Gastrocnemius medialis (tissue), 4 donors: ENCODE results near the gene SERPINB13. TPM values are rescaled to one million over a fixed set of nuclear protein-coding genes. Genes with fewer than 3 reads are reported as not detected.

Experiments
- ATAC-seq, 2 donors: fragments of 150-250 bp; one replicate each; pipeline ENCODE4 v1.9.1; 2016
- DNase-seq, 2 donors: peaks; one replicate each; pipeline ENCODE4 v3.0.0-alpha.2; 2019
- H3K27ac ChIP-seq, 4 donors: fragments of 200-600 bp; sonication (generic); 1 replicate in 1 of 4; 2 replicates in 3 of 4; pipeline ENCODE4 v1.5.1; 2016 to 2018; ENCODE audit warnings: mild to moderate bottlenecking in 2 of 4, moderate library complexity in 1 of 4
- H3K27me3 ChIP-seq, 3 donors: fragments of 200-600 bp; sonication (generic) in 2 of 3; 1 replicate in 1 of 3; 2 replicates in 2 of 3; pipeline versions ENCODE4 v1.5.1 to v1.6.0; 2016 to 2019; ENCODE audit warnings: mild to moderate bottlenecking in 1 of 3, moderate library complexity in 1 of 3
- H3K36me3 ChIP-seq, 2 donors: fragments of 200-600 bp; sonication (generic) in 1 of 2; one replicate each; pipeline ENCODE4 v1.5.1; 2017 to 2018
- H3K4me1 ChIP-seq, 2 donors: fragments of 200-600 bp; sonication (generic) in 1 of 2; one replicate each; pipeline ENCODE4 v1.5.1; 2016 to 2017; ENCODE audit warnings: mild to moderate bottlenecking in 2 of 2
- H3K4me3 ChIP-seq, 4 donors: fragments of 200-600 bp; sonication (generic) in 3 of 4; 1 replicate in 1 of 4; 2 replicates in 3 of 4; pipeline ENCODE4 v1.5.1; 2016 to 2019; ENCODE audit warnings: mild to moderate bottlenecking in 2 of 4
- H3K9me3 ChIP-seq, 3 donors: fragments of 200-600 bp; sonication (generic) in 2 of 3; 1 replicate in 1 of 3; 2 replicates in 2 of 3; pipeline ENCODE4 v1.5.1; 2016 to 2019
- POLR2A ChIP-seq, 2 donors: fragments of 450-650 bp; IDR thresholded peaks; one replicate each; pipeline ENCODE4 v1.6.1; 2017; ENCODE audit warnings: antibody characterized with exemption in 2 of 2, mild to moderate bottlenecking in 2 of 2, moderate library complexity in 2 of 2
- in situ Hi-C, 4 donors: fragments of 200-750 bp; cut with MboI; loops; one replicate each; pipeline versions ENCODE4 v1.15.0 to v1.8.0; 2017; ENCODE audit warnings: low sequenced_read_pairs in 4 of 4
- intact Hi-C: fragments of 100-400 bp; cut with DNase I; formaldehyde crosslinking; loops from one replicate; pipeline ENCODE4 v1.15.1; 2023; ENCODE audit warnings: low total_unique reads
- total RNA-seq, 4 donors: library from RNA; depleted of rRNA; stranded (reverse); fragments of >200 nt; gene quantifications; one replicate each; pipeline versions ENCODE4 v1.1.0 to v1.2.3, GENCODE V29; 2016
- TF ChIP-seq, protein P1 (sequence below), 5 experiments: fragments of 450-650 bp in 3 of 5; fragments of 200-600 bp in 2 of 5; sonication (generic) in 2 of 5; IDR thresholded peaks in 4 of 5; conservative IDR thresholded peaks in 1 of 5; 1 replicate in 4 of 5; 2 replicates in 1 of 5; pipeline ENCODE4 v1.5.1; 2016 to 2019; ENCODE audit warnings: antibody characterized with exemption in 5 of 5, mild to moderate bottlenecking in 3 of 5, moderate library complexity in 3 of 5

The SERPINB13 gene
- total RNA-seq, 4 donors from 2014 or later = not detected

DNA sequence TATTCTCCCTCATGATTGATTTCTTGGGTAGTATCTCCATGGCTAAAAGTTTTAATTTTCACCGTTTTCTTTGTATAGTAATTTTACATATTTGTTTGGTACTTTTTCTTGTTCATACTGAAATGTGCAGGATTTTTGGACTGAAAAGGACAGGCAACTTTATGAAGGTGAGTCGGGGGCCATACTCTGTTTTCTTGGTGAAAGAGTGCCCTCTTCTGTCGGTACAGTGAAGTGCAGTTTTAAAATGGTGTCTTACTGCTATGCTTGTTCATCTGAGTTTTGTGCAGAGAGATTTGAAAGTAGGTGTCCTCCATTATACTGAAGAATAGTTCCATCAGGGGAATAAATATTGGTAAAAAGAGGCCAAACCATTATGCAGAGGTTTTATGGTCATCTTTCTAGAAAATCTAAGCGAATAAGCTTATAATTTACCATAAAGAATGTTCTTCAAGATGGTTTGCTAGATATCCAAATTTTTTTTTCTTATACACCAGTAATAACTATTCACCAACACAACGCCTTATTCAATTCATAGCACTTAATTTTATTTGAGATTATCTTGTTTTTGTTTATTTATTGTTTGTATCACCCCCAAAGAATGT lies 8.7 kb upstream of the SERPINB13 start:
- Histone ChIP-seq H3K36me3 (no peaks in the 10 kb centered on the region), H3K27me3 (no peaks in the 10 kb centered on the region), H3K9me3 (no peaks in the 10 kb centered on the region), H3K27ac (no peak overlapping the region), H3K4me1 (no peaks in the 10 kb centered on the region), H3K4me3 (no peak overlapping the region)
- in situ Hi-C loops = loop anchor here in 1 of 4 donors (10.0 kb wide), 1 partner anchor 54 kb away; no protein-coding TSS in a partner anchor
- TF ChIP-seq, protein P1, sequence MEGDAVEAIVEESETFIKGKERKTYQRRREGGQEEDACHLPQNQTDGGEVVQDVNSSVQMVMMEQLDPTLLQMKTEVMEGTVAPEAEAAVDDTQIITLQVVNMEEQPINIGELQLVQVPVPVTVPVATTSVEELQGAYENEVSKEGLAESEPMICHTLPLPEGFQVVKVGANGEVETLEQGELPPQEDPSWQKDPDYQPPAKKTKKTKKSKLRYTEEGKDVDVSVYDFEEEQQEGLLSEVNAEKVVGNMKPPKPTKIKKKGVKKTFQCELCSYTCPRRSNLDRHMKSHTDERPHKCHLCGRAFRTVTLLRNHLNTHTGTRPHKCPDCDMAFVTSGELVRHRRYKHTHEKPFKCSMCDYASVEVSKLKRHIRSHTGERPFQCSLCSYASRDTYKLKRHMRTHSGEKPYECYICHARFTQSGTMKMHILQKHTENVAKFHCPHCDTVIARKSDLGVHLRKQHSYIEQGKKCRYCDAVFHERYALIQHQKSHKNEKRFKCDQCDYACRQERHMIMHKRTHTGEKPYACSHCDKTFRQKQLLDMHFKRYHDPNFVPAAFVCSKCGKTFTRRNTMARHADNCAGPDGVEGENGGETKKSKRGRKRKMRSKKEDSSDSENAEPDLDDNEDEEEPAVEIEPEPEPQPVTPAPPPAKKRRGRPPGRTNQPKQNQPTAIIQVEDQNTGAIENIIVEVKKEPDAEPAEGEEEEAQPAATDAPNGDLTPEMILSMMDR (IDR thresholded peaks at IDR 0.05 in 4 of 5, conservative IDR thresholded peaks at IDR 0.05 in 1 of 5) = peak in 3 of 5 experiments; percentile 28 to 60 (median 58)
- TF ChIP-seq POLR2A (IDR thresholded peaks at IDR 0.05) = no peak
- ATAC-seq (no peak), DNase-seq (no peak)
- intact Hi-C loops = no loop called here

- Histone ChIP-seq H3K27me3 (no peaks in the 10 kb centered on the region), H3K27ac (no peak overlapping the region), H3K4me3 (no peak overlapping the region), H3K9me3 (no peaks in the 10 kb centered on the region), H3K36me3 (no peaks in the 10 kb centered on the region), H3K4me1 (no peaks in the 10 kb centered on the region)
- TF ChIP-seq POLR2A (IDR thresholded peaks at IDR 0.05) = no peak
- TF ChIP-seq, protein P1 (IDR thresholded peaks at IDR 0.05 in 4 of 5, conservative IDR thresholded peaks at IDR 0.05 in 1 of 5) = no peak
- no peak for ATAC-seq
- in situ Hi-C loops = loop anchor here in 1 of 4 donors (10.0 kb wide), 1 partner anchor 55 kb away; no protein-coding TSS in a partner anchor
- no peak for DNase-seq
- intact Hi-C loops = no loop called here
Measured at GRCh38 chr18:63579616-63580015, 7.5 kb upstream of the SERPINB13 start.

GRCh38 chr18:63585988-63586387 lies 1.2 kb upstream of the SERPINB13 start:
- intact Hi-C loops = no loop called here
- no peak for ATAC-seq

DNA sequence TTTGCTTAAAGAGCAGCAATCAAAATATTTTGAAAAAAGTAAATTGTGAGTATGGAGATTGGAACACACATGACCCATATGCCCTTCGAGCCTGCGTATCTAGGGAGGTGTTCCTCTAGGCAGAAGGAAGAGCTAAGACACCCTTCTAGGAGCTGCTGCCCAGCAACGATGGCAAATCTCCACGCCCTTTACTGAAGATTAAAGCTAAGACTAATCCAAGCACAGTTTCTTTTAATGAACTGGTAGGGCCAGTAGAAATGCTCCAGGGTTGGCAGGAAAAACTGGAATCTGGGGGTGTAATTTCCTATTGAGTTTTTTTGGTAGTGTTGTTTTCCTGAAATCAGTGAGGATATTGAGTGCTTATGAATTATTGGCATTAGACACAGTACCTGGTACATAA lies 712 bp upstream of the SERPINB13 start:
- TF ChIP-seq, protein P1 (IDR thresholded peaks at IDR 0.05 in 4 of 5, conservative IDR thresholded peaks at IDR 0.05 in 1 of 5) = no peak
- no peak for TF ChIP-seq POLR2A (IDR thresholded peaks at IDR 0.05)
- no peak overlapping the region for H3K27ac ChIP-seq
- no peak overlapping the region for H3K4me3 ChIP-seq
- ATAC-seq (no peak), DNase-seq (no peak)
- H3K36me3 ChIP-seq = no peaks in the 10 kb centered on the region
- H3K9me3 ChIP-seq = no peaks in the 10 kb centered on the region
- no peaks in the 10 kb centered on the region for H3K27me3 ChIP-seq
- in situ Hi-C loops = no loop called here
- intact Hi-C loops = no loop called here
- no peaks in the 10 kb centered on the region for H3K4me1 ChIP-seq

More at GRCh38 chr18:63585988-63586387, 1.2 kb upstream of the SERPINB13 start:
- TF ChIP-seq, protein P1 (IDR thresholded peaks at IDR 0.05 in 4 of 5, conservative IDR thresholded peaks at IDR 0.05 in 1 of 5) = no peak
- no peak for TF ChIP-seq POLR2A (IDR thresholded peaks at IDR 0.05)
- H3K27ac ChIP-seq = no peak overlapping the region
- H3K9me3 ChIP-seq = no peaks in the 10 kb centered on the region
- H3K36me3 ChIP-seq = no peaks in the 10 kb centered on the region
- H3K4me3 ChIP-seq = no peak overlapping the region
- in situ Hi-C loops = no loop called here
- H3K27me3 ChIP-seq = no peaks in the 10 kb centered on the region
- H3K4me1 ChIP-seq = no peaks in the 10 kb centered on the region
- no peak for DNase-seq

GRCh38 chr18:63588909-63589308 lies 1.8 kb downstream of the SERPINB13 start:
- Histone ChIP-seq H3K9me3 (no peaks in the 10 kb centered on the region), H3K27me3 (no peaks in the 10 kb centered on the region), H3K4me1 (no peaks in the 10 kb centered on the region), H3K4me3 (no peak overlapping the region), H3K36me3 (no peaks in the 10 kb centered on the region), H3K27ac (no peak overlapping the region)
- no peak for TF ChIP-seq POLR2A (IDR thresholded peaks at IDR 0.05)
- TF ChIP-seq, protein P1 (IDR thresholded peaks at IDR 0.05 in 4 of 5, conservative IDR thresholded peaks at IDR 0.05 in 1 of 5) = no peak
- DNase-seq = no peak
- in situ Hi-C loops (no loop called here), intact Hi-C loops (no loop called here)
- no peak for ATAC-seq
